HepG2 (cell line): ENCODE measurements around the gene DDRGK1. TPM values are rescaled to one million over a fixed set of nuclear protein-coding genes. Genes with fewer than 3 reads are reported as not detected.
A peak's percentile ranks its signal among the peaks of the same experiment; 100 is the strongest.

ENCODE experiments used
- EED ChIP-seq: sonication (generic); formaldehyde crosslinking; IDR thresholded peaks from 2 replicates; pipeline ENCODE4 v1.5.0; 2020; ENCODE audit warnings: mild to moderate bottlenecking, missing genetic modification reagents
- GLI4 ChIP-seq: sonication (generic); formaldehyde crosslinking; IDR thresholded peaks from 2 replicates; pipeline ENCODE4 v1.5.1; 2020; ENCODE audit warnings: missing genetic modification reagents, mild to moderate bottlenecking, moderate library complexity, borderline replicate concordance
- HES4 ChIP-seq: sonication (generic); formaldehyde crosslinking; IDR thresholded peaks from 2 replicates; pipeline ENCODE4 v1.9.0; 2021; ENCODE audit warnings: mild to moderate bottlenecking, missing genetic modification reagents, borderline replicate concordance
- KAT8 ChIP-seq: IDR thresholded peaks from 2 replicates; pipeline ENCODE4 v1.6.1; 2016; ENCODE audit warnings: missing genetic modification reagents, missing compliant biosample characterization
- KLF9 ChIP-seq: IDR thresholded peaks from 2 replicates; pipeline ENCODE4 v1.6.1; 2016; ENCODE audit warnings: low read depth
- MEF2D ChIP-seq: sonication (generic); formaldehyde crosslinking; IDR thresholded peaks from 2 replicates; pipeline ENCODE4 v1.5.1; 2020; ENCODE audit warnings: mild to moderate bottlenecking, missing genetic modification reagents
- RARA ChIP-seq: IDR thresholded peaks from 2 replicates; pipeline ENCODE4 v1.6.1; 2016; ENCODE audit warnings: missing genetic modification reagents, missing compliant biosample characterization
- SPEN ChIP-seq: sonication (generic); formaldehyde crosslinking; IDR thresholded peaks from 2 replicates; pipeline ENCODE4 v1.5.1; 2020; ENCODE audit warnings: low read depth, mild to moderate bottlenecking, missing genetic modification reagents
- TAF15 ChIP-seq: fragments of 200-400 bp; formaldehyde crosslinking; IDR thresholded peaks from one replicate; pipeline ENCODE4 v1.6.1; 2018; ENCODE audit warnings: mild to moderate bottlenecking, low read depth, low read length; ENCODE audit not compliant: poor library complexity, severe bottlenecking
- TMF1 ChIP-seq: sonication (generic); formaldehyde crosslinking; IDR thresholded peaks from 2 replicates; pipeline ENCODE4 v1.8.1; 2022; ENCODE audit warnings: low read depth, missing genetic modification reagents
- ZFP62 ChIP-seq: sonication (generic); formaldehyde crosslinking; IDR thresholded peaks from 2 replicates; pipeline ENCODE4 v1.4.0; 2020; ENCODE audit warnings: missing genetic modification reagents
- ZNF136 ChIP-seq: sonication (generic); formaldehyde crosslinking; IDR thresholded peaks from 2 replicates; pipeline ENCODE4 v1.8.1; 2022; ENCODE audit warnings: low read depth, mild to moderate bottlenecking, moderate library complexity, missing genetic modification reagents
- ZNF546 ChIP-seq: sonication (generic); formaldehyde crosslinking; conservative IDR thresholded peaks from 2 replicates; pipeline ENCODE4 v1.8.1; 2023; ENCODE audit warnings: mild to moderate bottlenecking, missing genetic modification reagents
- ZNF879 ChIP-seq: sonication (generic); formaldehyde crosslinking; IDR thresholded peaks from 2 replicates; pipeline ENCODE4 v1.8.1; 2023; ENCODE audit warnings: missing genetic modification reagents
- ZSCAN9 ChIP-seq: IDR thresholded peaks from 2 replicates; pipeline ENCODE4 v1.6.1; 2016; ENCODE audit warnings: borderline replicate concordance
- polyA plus RNA-seq, 8 experiments: library from polyadenylated mRNA; depleted of rRNA in 3 of 8; stranded (reverse) in 7 of 8; unstranded in 1 of 8; fragments of >200 nt; fragmentation: Illumina TruSeq in 4 of 8; extraction: Trizol in 4 of 8; gene quantifications; 2 replicates each; pipeline versions ENCODE4 v1.2.1 to v1.2.3, GENCODE V29; 2011 to 2016; ENCODE audit warnings: low read depth in 4 of 8, missing spikeins in 1 of 8, mixed read lengths in 1 of 8; ENCODE audit not compliant: insufficient read depth in 1 of 8
- total RNA-seq, 5 experiments: library from RNA; depleted of rRNA; stranded (reverse); fragments of >200 nt; fragmentation: Illumina TruSeq; extraction: Trizol; gene quantifications; 2 replicates each; pipeline ENCODE4 v1.2.3, GENCODE V29; 2016; ENCODE audit warnings: low read depth in 1 of 5
- TF ChIP-seq, protein P1 (sequence below): sonication (generic); formaldehyde crosslinking; IDR thresholded peaks from 2 replicates; pipeline ENCODE4 v1.4.0; 2020; ENCODE audit warnings: mild to moderate bottlenecking, missing genetic modification reagents
- TF ChIP-seq, protein P2 (sequence below): sonication (generic); formaldehyde crosslinking; IDR thresholded peaks from 2 replicates; pipeline ENCODE4 v1.4.0; 2020; ENCODE audit warnings: missing genetic modification reagents
- TF ChIP-seq, protein P3 (sequence below): sonication (generic); formaldehyde crosslinking; IDR thresholded peaks from 2 replicates; pipeline ENCODE4 v1.4.0; 2020; ENCODE audit warnings: missing genetic modification reagents

Gene DDRGK1
- total and polyA plus RNA-seq, 2 of the 13 experiments (the other 11 are each of a cell fraction or from before 2014, with no cell fraction given): 96.7 to 149 TPM

DNA sequence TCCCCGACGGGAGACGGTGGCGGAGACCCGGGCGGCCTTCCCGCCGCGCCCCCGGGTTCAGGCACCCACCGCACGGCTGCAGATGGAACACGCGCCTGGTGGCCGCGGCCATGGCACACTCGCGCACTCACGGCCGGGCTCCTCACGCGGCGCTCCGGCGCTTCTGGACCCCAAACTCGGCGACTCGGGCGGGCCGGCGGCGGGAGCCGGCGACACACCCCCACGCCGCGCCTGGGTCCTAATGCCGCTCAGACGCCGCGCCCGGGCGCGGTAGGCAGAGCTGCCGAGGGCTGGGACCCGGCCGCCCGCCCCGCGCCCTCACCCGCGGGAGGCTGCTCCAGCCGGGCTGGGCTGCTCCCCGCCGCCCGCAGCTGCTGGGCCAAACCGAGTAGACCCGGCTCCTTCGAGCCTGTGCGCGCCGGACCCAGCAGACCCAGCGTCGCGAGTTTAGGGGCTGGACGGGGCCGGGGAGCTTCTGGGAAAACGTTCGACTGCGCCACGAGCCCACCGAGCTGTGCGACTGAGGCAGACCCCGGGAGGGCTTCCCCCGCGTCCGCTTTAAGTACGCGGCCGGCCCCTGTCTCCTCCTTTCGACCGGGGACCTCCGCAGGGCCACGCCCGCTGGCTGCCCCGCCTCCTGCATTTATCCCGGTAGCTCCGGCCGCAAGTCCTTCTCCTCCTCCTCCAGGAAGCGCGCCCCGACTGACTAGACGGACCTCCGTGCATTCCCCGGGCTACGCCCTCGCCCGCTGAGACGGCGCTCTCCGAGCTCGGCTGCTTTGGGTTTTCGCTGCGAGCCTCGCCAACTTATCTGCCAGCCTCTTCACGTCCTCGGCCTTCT lies 34.8 kb upstream of the DDRGK1 start, which contains the start of gene SLC4A11 (continued):
- TF ChIP-seq, protein P1, sequence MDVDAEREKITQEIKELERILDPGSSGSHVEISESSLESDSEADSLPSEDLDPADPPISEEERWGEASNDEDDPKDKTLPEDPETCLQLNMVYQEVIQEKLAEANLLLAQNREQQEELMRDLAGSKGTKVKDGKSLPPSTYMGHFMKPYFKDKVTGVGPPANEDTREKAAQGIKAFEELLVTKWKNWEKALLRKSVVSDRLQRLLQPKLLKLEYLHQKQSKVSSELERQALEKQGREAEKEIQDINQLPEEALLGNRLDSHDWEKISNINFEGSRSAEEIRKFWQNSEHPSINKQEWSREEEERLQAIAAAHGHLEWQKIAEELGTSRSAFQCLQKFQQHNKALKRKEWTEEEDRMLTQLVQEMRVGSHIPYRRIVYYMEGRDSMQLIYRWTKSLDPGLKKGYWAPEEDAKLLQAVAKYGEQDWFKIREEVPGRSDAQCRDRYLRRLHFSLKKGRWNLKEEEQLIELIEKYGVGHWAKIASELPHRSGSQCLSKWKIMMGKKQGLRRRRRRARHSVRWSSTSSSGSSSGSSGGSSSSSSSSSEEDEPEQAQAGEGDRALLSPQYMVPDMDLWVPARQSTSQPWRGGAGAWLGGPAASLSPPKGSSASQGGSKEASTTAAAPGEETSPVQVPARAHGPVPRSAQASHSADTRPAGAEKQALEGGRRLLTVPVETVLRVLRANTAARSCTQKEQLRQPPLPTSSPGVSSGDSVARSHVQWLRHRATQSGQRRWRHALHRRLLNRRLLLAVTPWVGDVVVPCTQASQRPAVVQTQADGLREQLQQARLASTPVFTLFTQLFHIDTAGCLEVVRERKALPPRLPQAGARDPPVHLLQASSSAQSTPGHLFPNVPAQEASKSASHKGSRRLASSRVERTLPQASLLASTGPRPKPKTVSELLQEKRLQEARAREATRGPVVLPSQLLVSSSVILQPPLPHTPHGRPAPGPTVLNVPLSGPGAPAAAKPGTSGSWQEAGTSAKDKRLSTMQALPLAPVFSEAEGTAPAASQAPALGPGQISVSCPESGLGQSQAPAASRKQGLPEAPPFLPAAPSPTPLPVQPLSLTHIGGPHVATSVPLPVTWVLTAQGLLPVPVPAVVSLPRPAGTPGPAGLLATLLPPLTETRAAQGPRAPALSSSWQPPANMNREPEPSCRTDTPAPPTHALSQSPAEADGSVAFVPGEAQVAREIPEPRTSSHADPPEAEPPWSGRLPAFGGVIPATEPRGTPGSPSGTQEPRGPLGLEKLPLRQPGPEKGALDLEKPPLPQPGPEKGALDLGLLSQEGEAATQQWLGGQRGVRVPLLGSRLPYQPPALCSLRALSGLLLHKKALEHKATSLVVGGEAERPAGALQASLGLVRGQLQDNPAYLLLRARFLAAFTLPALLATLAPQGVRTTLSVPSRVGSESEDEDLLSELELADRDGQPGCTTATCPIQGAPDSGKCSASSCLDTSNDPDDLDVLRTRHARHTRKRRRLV (CRISPR knock-in tag): no peak
- peak; percentile 87; the same call in 1 of the 2 replicates for TF ChIP-seq ZFP62
- peak; percentile 3 for TF ChIP-seq TAF15
- TF ChIP-seq ZSCAN9 (CRISPR knock-in tag): 0 out of 2 replicates have a peak, but pooled peaks have one; percentile 12
- 0 out of 2 replicates have a peak, but pooled peaks have one; percentile 32 for TF ChIP-seq GLI4
- 0 out of 2 replicates have a peak, but pooled peaks have one; percentile 15 for TF ChIP-seq RARA (CRISPR knock-in tag)
- peak; percentile 40; the same call in 1 of the 2 replicates for TF ChIP-seq HES4
- TF ChIP-seq, protein P2, sequence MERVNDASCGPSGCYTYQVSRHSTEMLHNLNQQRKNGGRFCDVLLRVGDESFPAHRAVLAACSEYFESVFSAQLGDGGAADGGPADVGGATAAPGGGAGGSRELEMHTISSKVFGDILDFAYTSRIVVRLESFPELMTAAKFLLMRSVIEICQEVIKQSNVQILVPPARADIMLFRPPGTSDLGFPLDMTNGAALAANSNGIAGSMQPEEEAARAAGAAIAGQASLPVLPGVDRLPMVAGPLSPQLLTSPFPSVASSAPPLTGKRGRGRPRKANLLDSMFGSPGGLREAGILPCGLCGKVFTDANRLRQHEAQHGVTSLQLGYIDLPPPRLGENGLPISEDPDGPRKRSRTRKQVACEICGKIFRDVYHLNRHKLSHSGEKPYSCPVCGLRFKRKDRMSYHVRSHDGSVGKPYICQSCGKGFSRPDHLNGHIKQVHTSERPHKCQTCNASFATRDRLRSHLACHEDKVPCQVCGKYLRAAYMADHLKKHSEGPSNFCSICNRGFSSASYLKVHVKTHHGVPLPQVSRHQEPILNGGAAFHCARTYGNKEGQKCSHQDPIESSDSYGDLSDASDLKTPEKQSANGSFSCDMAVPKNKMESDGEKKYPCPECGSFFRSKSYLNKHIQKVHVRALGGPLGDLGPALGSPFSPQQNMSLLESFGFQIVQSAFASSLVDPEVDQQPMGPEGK: 0 out of 2 replicates have a peak, but pooled peaks have one; percentile 6
- TF ChIP-seq TMF1 (CRISPR knock-in tag): no peak
- TF ChIP-seq ZNF879: peak; percentile 11; the same call in 1 of the 2 replicates
- TF ChIP-seq MEF2D (CRISPR knock-in tag): 0 out of 2 replicates have a peak, but pooled peaks have one; percentile 59
- no peak for TF ChIP-seq KLF9 (CRISPR knock-in tag)
- peak; percentile 86 for TF ChIP-seq EED (CRISPR knock-in tag)
- peak; percentile 53; the same call in 1 of the 2 replicates for TF ChIP-seq SPEN (CRISPR knock-in tag)
- 0 out of 2 replicates have a peak, but pooled peaks have one; percentile 87 for TF ChIP-seq ZNF136
- TF ChIP-seq, protein P3, sequence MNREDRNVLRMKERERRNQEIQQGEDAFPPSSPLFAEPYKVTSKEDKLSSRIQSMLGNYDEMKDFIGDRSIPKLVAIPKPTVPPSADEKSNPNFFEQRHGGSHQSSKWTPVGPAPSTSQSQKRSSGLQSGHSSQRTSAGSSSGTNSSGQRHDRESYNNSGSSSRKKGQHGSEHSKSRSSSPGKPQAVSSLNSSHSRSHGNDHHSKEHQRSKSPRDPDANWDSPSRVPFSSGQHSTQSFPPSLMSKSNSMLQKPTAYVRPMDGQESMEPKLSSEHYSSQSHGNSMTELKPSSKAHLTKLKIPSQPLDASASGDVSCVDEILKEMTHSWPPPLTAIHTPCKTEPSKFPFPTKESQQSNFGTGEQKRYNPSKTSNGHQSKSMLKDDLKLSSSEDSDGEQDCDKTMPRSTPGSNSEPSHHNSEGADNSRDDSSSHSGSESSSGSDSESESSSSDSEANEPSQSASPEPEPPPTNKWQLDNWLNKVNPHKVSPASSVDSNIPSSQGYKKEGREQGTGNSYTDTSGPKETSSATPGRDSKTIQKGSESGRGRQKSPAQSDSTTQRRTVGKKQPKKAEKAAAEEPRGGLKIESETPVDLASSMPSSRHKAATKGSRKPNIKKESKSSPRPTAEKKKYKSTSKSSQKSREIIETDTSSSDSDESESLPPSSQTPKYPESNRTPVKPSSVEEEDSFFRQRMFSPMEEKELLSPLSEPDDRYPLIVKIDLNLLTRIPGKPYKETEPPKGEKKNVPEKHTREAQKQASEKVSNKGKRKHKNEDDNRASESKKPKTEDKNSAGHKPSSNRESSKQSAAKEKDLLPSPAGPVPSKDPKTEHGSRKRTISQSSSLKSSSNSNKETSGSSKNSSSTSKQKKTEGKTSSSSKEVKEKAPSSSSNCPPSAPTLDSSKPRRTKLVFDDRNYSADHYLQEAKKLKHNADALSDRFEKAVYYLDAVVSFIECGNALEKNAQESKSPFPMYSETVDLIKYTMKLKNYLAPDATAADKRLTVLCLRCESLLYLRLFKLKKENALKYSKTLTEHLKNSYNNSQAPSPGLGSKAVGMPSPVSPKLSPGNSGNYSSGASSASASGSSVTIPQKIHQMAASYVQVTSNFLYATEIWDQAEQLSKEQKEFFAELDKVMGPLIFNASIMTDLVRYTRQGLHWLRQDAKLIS (CRISPR knock-in tag): peak; percentile 22; the same call in 1 of the 2 replicates
- TF ChIP-seq ZNF546 (CRISPR knock-in tag): peak; percentile 61; the same call in 1 of the 2 replicates
- TF ChIP-seq KAT8: peak; percentile 23; the same call in 1 of the 2 replicates
